ENCODE data around the gene LRP4. TPM values are rescaled to one million over a fixed set of nuclear protein-coding genes. Genes with fewer than 3 reads are reported as not detected.
A peak's percentile ranks its signal among the peaks of the same experiment; 100 is the strongest.

LRP4 gene
- total RNA-seq, 1 experiment from 2014 or later, result 0.87 TPM

DNA sequence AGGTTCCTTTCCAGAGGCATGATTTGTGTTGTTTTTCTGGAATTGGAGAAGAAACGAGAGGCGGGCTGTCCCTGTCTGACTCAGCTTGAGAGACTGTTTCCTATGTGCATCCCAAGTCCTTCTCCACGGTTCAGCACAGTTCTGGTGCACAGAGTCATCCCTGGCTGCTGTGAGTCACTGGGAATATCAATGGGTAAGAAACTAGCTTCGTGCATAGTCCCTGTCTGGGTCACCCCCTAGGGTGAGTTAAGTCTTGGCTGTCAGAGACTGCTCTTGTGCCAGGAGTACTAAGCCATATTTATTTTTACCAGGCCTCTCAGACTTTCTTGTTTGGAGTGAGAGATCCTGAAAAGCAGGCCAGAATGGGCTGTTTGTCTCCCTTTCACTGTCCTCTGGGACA, 2.4 kb upstream of the LRP4 start:
- TF ChIP-seq EZH2 (IDR thresholded peaks at IDR 0.05; ENCODE audit: low read length, unreplicated experiment) (no peak), EZH2phosphoT487 (IDR thresholded peaks at IDR 0.05; ENCODE audit: borderline replicate concordance, low read length) (no peak), CTCF (conservative IDR thresholded peaks at IDR 0.05; ENCODE audit: low read depth, low read length) (no peak)
- H3K36me3 ChIP-seq (ENCODE audit: low read depth, low read length), result no peaks in the 10 kb centered on the region
- ATAC-seq (peak; percentile 83), DNase-seq (peak; percentile 89)
- H3K27ac ChIP-seq (ENCODE audit: low read length), result peak overlapping the region; percentile 76
- CTCF ChIA-PET, result no interaction called here
- no peaks in the 10 kb centered on the region for H3K9me2 ChIP-seq (replicated peaks; ENCODE audit: low read length)
- H3K27me3 ChIP-seq (ENCODE audit: low read length), result peaks cover 15% of the 10 kb centered on the region
- H4K20me1 ChIP-seq (ENCODE audit: low read length), result no peaks in the 10 kb centered on the region
- H2AFZ ChIP-seq (ENCODE audit: low read length), result no peak overlapping the region
- H3K9ac ChIP-seq (ENCODE audit: low read length), result peak overlapping the region; percentile 34; the same call in 1 of the 2 replicates
- no peaks in the 10 kb centered on the region for H3F3A ChIP-seq (ENCODE audit: low read length, unreplicated experiment)
- no peaks in the 10 kb centered on the region for H3K79me2 ChIP-seq (ENCODE audit: low read length)
- peak overlapping the region; percentile 42 for H3K4me2 ChIP-seq (ENCODE audit: low read length)
- POLR2A ChIA-PET (ENCODE audit: unreplicated experiment), result no interaction called here
- H3K9me3 ChIP-seq (ENCODE audit: low read length), result no peaks in the 10 kb centered on the region
- no peak overlapping the region for H3K4me3 ChIP-seq (ENCODE audit: low read length)
- BruUV-seq (replicated peaks), result no TSS peak
- peaks cover 17% of the 10 kb centered on the region for H3K4me1 ChIP-seq (ENCODE audit: insufficient read depth, low read length)
- intact Hi-C loops (cut with micrococcal nuclease), result no loop called here

- ChIA-PET CTCF (no interaction called here), POLR2A (ENCODE audit: unreplicated experiment) (no interaction called here)
- peaks cover 15% of the 10 kb centered on the region for H3K27me3 ChIP-seq (ENCODE audit: low read length)
- H3K4me1 ChIP-seq (ENCODE audit: insufficient read depth, low read length), result peaks cover 17% of the 10 kb centered on the region
- H3K9ac ChIP-seq (ENCODE audit: low read length), result no peak overlapping the region
- ATAC-seq (no peak), DNase-seq (no peak)
- H3K4me3 ChIP-seq (ENCODE audit: low read length), result peak overlapping the region; percentile 47; the same call in 1 of the 2 replicates
- H4K20me1 ChIP-seq (ENCODE audit: low read length), result no peaks in the 10 kb centered on the region
- H3K4me2 ChIP-seq (ENCODE audit: low read length), result peak overlapping the region; percentile 63; the same call in 1 of the 2 replicates
- BruUV-seq (replicated peaks), result no TSS peak
- H3K27ac ChIP-seq (ENCODE audit: low read length), result no peak overlapping the region
- no peaks in the 10 kb centered on the region for H3F3A ChIP-seq (ENCODE audit: low read length, unreplicated experiment)
- no peaks in the 10 kb centered on the region for H3K9me3 ChIP-seq (ENCODE audit: low read length)
- H3K79me2 ChIP-seq (ENCODE audit: low read length), result no peaks in the 10 kb centered on the region
- H2AFZ ChIP-seq (ENCODE audit: low read length), result peak overlapping the region; percentile 59; the same call in 1 of the 2 replicates
- no peak for TF ChIP-seq EZH2phosphoT487 (IDR thresholded peaks at IDR 0.05; ENCODE audit: borderline replicate concordance, low read length)
- no peak for TF ChIP-seq CTCF (conservative IDR thresholded peaks at IDR 0.05; ENCODE audit: low read depth, low read length)
- TF ChIP-seq EZH2 (IDR thresholded peaks at IDR 0.05; ENCODE audit: low read length, unreplicated experiment), result no peak
- intact Hi-C loops (cut with micrococcal nuclease), result loop anchor here (1.0 kb wide), 1 partner anchor 234 kb away; no protein-coding TSS in a partner anchor
- no peaks in the 10 kb centered on the region for H3K36me3 ChIP-seq (ENCODE audit: low read depth, low read length)
- no peaks in the 10 kb centered on the region for H3K9me2 ChIP-seq (replicated peaks; ENCODE audit: low read length)
Observed at GRCh38 chr11:46918788-46919513, 601 bp upstream of the LRP4 start.

DNA sequence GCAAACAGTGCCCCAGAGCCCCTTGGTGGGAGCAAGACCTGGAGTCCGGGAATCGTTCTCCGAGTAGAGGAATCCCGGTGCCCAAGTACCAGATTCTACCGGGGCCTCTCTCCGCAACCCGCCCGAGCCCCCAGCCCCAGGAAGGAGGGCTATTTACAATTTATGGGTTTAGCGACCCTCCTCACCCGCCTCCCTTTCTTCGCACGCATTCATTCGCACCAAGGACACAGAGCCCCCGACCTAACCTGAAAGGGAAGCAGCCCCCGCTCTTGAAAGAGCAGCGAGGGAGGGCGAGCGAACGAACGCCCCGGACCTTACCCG, 628 bp downstream of the LRP4 start:
- DNase-seq (no peak), ATAC-seq (no peak)
- Histone ChIP-seq H4K20me1 (ENCODE audit: low read length) (no peaks in the 10 kb centered on the region), H3K27me3 (ENCODE audit: low read length) (peaks cover 15% of the 10 kb centered on the region), H3K36me3 (ENCODE audit: low read depth, low read length) (no peaks in the 10 kb centered on the region), H3K9me3 (ENCODE audit: low read length) (no peaks in the 10 kb centered on the region), H3K79me2 (ENCODE audit: low read length) (no peaks in the 10 kb centered on the region), H3K4me2 (ENCODE audit: low read length) (peak overlapping the region; percentile 69), H3F3A (ENCODE audit: low read length, unreplicated experiment) (no peaks in the 10 kb centered on the region), H3K9ac (ENCODE audit: low read length) (no peak overlapping the region), H2AFZ (ENCODE audit: low read length) (peak overlapping the region; percentile 58; the same call in 1 of the 2 replicates), H3K27ac (ENCODE audit: low read length) (no peak overlapping the region), H3K4me1 (ENCODE audit: insufficient read depth, low read length) (peaks cover 17% of the 10 kb centered on the region), H3K9me2 (replicated peaks; ENCODE audit: low read length) (no peaks in the 10 kb centered on the region), H3K4me3 (ENCODE audit: low read length) (peak overlapping the region; percentile 62)
- POLR2A ChIA-PET (ENCODE audit: unreplicated experiment), result no interaction called here
- CTCF ChIA-PET, result interaction anchor here (0.6 kb wide), 1 partner anchor 11 kb away, joined by 3 read pairs; no protein-coding TSS in a partner anchor
- TF ChIP-seq EZH2 (IDR thresholded peaks at IDR 0.05; ENCODE audit: low read length, unreplicated experiment), result no peak
- TF ChIP-seq EZH2phosphoT487 (IDR thresholded peaks at IDR 0.05; ENCODE audit: borderline replicate concordance, low read length), result no peak; the same call in 1 of the 2 replicates
- TF ChIP-seq CTCF (conservative IDR thresholded peaks at IDR 0.05; ENCODE audit: low read depth, low read length), result no peak
- no TSS peak for BruUV-seq (replicated peaks)
- intact Hi-C loops (cut with micrococcal nuclease), result no loop called here

Data from PC-3 (cell line).